ENCODE measurements around the gene IGFBP3. TPM values are rescaled to one million over a fixed set of nuclear protein-coding genes. Genes with fewer than 3 reads are reported as not detected.

The IGFBP3 gene
- total RNA-seq, 1 donor from 2014 or later, result 1,283 TPM

DNA sequence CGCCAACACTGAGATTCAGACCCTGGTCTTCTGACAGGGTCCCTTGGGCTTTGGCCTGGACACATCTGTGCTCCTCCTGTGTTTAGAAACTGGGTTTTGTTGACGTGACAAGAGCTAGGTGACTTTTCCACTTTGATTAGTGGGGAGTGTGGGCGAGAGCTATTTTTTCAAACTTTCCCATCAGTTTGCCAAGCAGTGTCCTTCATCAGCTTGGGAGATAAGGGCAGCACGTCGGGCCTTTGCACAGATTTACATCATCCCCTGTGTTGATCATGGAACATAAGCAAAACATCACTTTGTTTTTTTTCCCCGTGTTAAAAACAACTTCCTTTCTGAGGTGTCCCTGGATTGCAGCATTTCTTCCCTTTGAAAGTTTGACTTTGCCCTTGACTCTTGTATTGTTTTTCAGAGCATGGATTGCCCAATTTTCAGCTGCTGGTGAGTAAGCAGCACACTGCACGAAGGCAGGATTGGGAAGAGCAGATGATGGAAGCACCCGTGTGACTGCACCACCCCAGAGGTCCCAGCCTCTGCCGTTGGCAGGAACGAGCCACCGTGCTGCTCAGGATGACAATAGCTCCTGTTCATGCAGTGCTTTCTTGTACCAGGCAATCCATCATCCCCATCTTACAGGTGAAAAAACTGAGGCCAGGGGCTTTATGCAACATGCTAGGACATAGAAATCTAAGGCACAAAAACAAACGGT, 39.2 kb downstream of the IGFBP3 start:
- no peak for TF ChIP-seq EZH2 (IDR thresholded peaks at IDR 0.05; ENCODE audit: insufficient read depth, low read length)
- TF ChIP-seq, protein P1, sequence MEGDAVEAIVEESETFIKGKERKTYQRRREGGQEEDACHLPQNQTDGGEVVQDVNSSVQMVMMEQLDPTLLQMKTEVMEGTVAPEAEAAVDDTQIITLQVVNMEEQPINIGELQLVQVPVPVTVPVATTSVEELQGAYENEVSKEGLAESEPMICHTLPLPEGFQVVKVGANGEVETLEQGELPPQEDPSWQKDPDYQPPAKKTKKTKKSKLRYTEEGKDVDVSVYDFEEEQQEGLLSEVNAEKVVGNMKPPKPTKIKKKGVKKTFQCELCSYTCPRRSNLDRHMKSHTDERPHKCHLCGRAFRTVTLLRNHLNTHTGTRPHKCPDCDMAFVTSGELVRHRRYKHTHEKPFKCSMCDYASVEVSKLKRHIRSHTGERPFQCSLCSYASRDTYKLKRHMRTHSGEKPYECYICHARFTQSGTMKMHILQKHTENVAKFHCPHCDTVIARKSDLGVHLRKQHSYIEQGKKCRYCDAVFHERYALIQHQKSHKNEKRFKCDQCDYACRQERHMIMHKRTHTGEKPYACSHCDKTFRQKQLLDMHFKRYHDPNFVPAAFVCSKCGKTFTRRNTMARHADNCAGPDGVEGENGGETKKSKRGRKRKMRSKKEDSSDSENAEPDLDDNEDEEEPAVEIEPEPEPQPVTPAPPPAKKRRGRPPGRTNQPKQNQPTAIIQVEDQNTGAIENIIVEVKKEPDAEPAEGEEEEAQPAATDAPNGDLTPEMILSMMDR (IDR thresholded peaks at IDR 0.05; ENCODE audit: insufficient read depth, low read depth, low read length), result no peak
- Histone ChIP-seq H3K4me1 (ENCODE audit: insufficient read depth, low read length) (peaks cover 22% of the 10 kb centered on the region), H4K20me1 (ENCODE audit: insufficient read depth, low read length) (no peaks in the 10 kb centered on the region), H3K4me3 (ENCODE audit: insufficient read depth, low read depth, low read length) (no peak overlapping the region), H3K36me3 (ENCODE audit: insufficient read depth, low read length) (no peaks in the 10 kb centered on the region), H3K4me2 (ENCODE audit: low read length) (peak overlapping the region; percentile 24), H3K27ac (ENCODE audit: low read depth, low read length) (no peak overlapping the region), H3K79me2 (ENCODE audit: insufficient read depth, low read length) (no peaks in the 10 kb centered on the region), H3K9ac (ENCODE audit: low read length) (no peak overlapping the region), H3K27me3 (ENCODE audit: insufficient read depth, low read length) (no peaks in the 10 kb centered on the region), H3K9me3 (ENCODE audit: insufficient read depth, low read depth, low read length) (peaks cover 5% of the 10 kb centered on the region), H2AFZ (ENCODE audit: low read depth, low read length) (no peak overlapping the region)
- FAIRE-seq (no peak), DNase-seq (ENCODE audit: low read depth) (peak; percentile 51)
- peaks cover 12% of the 10 kb centered on the region for H3K9me3 Mint-ChIP-seq (ENCODE audit: unreplicated experiment)
- no peak overlapping the region for H3K27ac Mint-ChIP-seq (ENCODE audit: unreplicated experiment)
- H3K36me3 Mint-ChIP-seq (ENCODE audit: low read depth, unreplicated experiment), result peaks cover 3% of the 10 kb centered on the region
- no peak overlapping the region for H3K4me3 Mint-ChIP-seq (ENCODE audit: unreplicated experiment)
- peaks cover 23% of the 10 kb centered on the region for H3K27me3 Mint-ChIP-seq (ENCODE audit: low read depth, unreplicated experiment)
- H3K4me1 Mint-ChIP-seq (ENCODE audit: low read depth, unreplicated experiment), result peaks cover 3% of the 10 kb centered on the region

DNA sequence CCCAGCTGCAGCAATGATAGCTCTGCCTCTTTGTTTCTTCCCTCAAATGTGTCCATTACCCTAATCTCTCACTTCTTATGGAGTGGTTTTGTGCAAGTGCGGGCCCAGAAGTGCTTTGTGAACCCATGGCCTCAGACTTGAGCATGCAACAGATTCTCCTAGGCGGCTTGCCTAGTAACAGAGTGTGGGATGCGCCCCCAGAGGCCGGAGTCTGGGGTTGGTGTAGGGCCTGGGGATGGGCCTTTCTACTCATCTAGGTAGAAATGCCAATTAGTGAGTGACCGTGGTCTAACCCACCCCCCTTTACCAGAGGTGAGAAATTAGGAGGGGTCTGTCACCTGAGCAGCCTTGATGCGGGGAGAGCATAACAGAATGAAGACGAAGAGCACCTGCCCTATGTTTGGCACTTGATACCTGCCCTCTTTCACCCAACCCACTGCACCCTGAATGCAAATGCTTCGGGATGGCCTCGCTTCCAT, 39.8 kb downstream of the IGFBP3 start:
- Histone ChIP-seq H3K27me3 (ENCODE audit: insufficient read depth, low read length) (no peaks in the 10 kb centered on the region), H3K4me2 (ENCODE audit: low read length) (no peak overlapping the region), H3K9me3 (ENCODE audit: insufficient read depth, low read depth, low read length) (peaks cover 5% of the 10 kb centered on the region), H3K9ac (ENCODE audit: low read length) (no peak overlapping the region), H3K4me3 (ENCODE audit: insufficient read depth, low read depth, low read length) (no peak overlapping the region), H3K36me3 (ENCODE audit: insufficient read depth, low read length) (no peaks in the 10 kb centered on the region), H4K20me1 (ENCODE audit: insufficient read depth, low read length) (no peaks in the 10 kb centered on the region), H3K27ac (ENCODE audit: low read depth, low read length) (no peak overlapping the region), H2AFZ (ENCODE audit: low read depth, low read length) (no peak overlapping the region), H3K79me2 (ENCODE audit: insufficient read depth, low read length) (no peaks in the 10 kb centered on the region), H3K4me1 (ENCODE audit: insufficient read depth, low read length) (peaks cover 22% of the 10 kb centered on the region)
- H3K4me1 Mint-ChIP-seq (ENCODE audit: low read depth, unreplicated experiment), result peaks cover 3% of the 10 kb centered on the region
- no peak for FAIRE-seq
- no peak overlapping the region for H3K27ac Mint-ChIP-seq (ENCODE audit: unreplicated experiment)
- H3K36me3 Mint-ChIP-seq (ENCODE audit: low read depth, unreplicated experiment), result peaks cover 3% of the 10 kb centered on the region
- H3K9me3 Mint-ChIP-seq (ENCODE audit: unreplicated experiment), result peaks cover 12% of the 10 kb centered on the region
- H3K4me3 Mint-ChIP-seq (ENCODE audit: unreplicated experiment), result no peak overlapping the region
- H3K27me3 Mint-ChIP-seq (ENCODE audit: low read depth, unreplicated experiment), result peaks cover 17% of the 10 kb centered on the region
- no peak for DNase-seq (ENCODE audit: low read depth)
- TF ChIP-seq, protein P1 (IDR thresholded peaks at IDR 0.05; ENCODE audit: insufficient read depth, low read depth, low read length), result no peak
- TF ChIP-seq EZH2 (IDR thresholded peaks at IDR 0.05; ENCODE audit: insufficient read depth, low read length), result no peak

DNA sequence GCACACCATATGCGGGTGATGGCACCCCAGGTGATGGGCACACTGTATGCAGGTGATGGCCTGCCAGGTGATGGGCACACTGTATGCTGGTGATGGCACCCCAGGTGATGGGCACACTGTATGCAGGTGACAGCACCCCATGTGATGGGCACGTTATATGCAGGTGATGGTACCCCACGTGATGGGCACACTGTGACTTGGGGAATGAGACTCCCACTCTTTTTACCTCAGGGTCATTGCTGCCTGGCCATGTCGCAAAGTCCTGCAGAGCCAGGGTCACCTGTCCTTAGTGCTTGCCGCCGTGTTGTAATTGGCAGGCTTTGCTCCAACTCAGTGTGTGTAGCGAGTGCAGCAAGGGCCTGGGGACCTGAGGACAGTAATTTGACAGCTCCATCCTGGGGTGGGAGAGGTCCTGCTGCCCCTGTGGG, 40.6 kb downstream of the IGFBP3 start:
- Histone ChIP-seq H3K27me3 (ENCODE audit: insufficient read depth, low read length) (no peaks in the 10 kb centered on the region), H3K4me3 (ENCODE audit: insufficient read depth, low read depth, low read length) (no peak overlapping the region), H3K9me3 (ENCODE audit: insufficient read depth, low read depth, low read length) (peaks cover 5% of the 10 kb centered on the region), H3K79me2 (ENCODE audit: insufficient read depth, low read length) (no peaks in the 10 kb centered on the region), H2AFZ (ENCODE audit: low read depth, low read length) (no peak overlapping the region), H3K36me3 (ENCODE audit: insufficient read depth, low read length) (no peaks in the 10 kb centered on the region), H3K4me1 (ENCODE audit: insufficient read depth, low read length) (peaks cover 17% of the 10 kb centered on the region), H3K27ac (ENCODE audit: low read depth, low read length) (no peak overlapping the region), H4K20me1 (ENCODE audit: insufficient read depth, low read length) (no peaks in the 10 kb centered on the region), H3K9ac (ENCODE audit: low read length) (no peak overlapping the region), H3K4me2 (ENCODE audit: low read length) (no peak overlapping the region)
- peaks cover 12% of the 10 kb centered on the region for H3K9me3 Mint-ChIP-seq (ENCODE audit: unreplicated experiment)
- H3K27me3 Mint-ChIP-seq (ENCODE audit: low read depth, unreplicated experiment), result peaks cover 16% of the 10 kb centered on the region
- H3K4me1 Mint-ChIP-seq (ENCODE audit: low read depth, unreplicated experiment), result peaks cover under 1% of the 10 kb centered on the region
- no peak overlapping the region for H3K4me3 Mint-ChIP-seq (ENCODE audit: unreplicated experiment)
- TF ChIP-seq EZH2 (IDR thresholded peaks at IDR 0.05; ENCODE audit: insufficient read depth, low read length), result no peak
- TF ChIP-seq, protein P1 (IDR thresholded peaks at IDR 0.05; ENCODE audit: insufficient read depth, low read depth, low read length), result no peak
- FAIRE-seq (no peak), DNase-seq (ENCODE audit: low read depth) (no peak)
- H3K27ac Mint-ChIP-seq (ENCODE audit: unreplicated experiment), result no peak overlapping the region
- peaks cover 3% of the 10 kb centered on the region for H3K36me3 Mint-ChIP-seq (ENCODE audit: low read depth, unreplicated experiment)
